Measurements from ENCODE around the gene EBF3. TPM values are rescaled to one million over a fixed set of nuclear protein-coding genes. Genes with fewer than 3 reads are reported as not detected.

The EBF3 gene
- total RNA-seq, 4 donors from 2014 or later, result 0.42 to 2.9 (median 1.3) TPM

DNA sequence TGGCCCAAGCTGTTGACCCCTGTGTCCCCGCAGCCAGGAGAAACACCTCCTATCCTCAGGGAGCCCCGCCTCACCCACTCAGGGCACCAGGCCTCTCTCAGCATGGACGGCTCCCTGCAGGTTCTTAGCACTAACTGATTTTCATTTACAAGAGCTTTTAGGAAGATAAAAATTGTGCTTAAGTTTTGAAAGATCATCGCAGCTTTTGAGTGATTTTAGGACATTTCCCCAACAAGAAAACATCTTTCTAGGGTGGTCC, 22.1 kb downstream of the EBF3 start:
- intact Hi-C loops (cut with DNase I), result no loop called here
- Histone ChIP-seq H3K9me3 (no peaks in the 10 kb centered on the region), H3K4me1 (no peaks in the 10 kb centered on the region), H3K36me3 (no peaks in the 10 kb centered on the region), H3K27ac (no peak overlapping the region), H3K27me3 (peaks cover 0 to 12% (median 0%) of the 10 kb centered on the region in 4 donors), H3K4me3 (no peak overlapping the region)
- WGBS, 2 donors, result 78 to 93% methylated on average over 2 to 4 of the region's 4 CpGs
- no peak for TF ChIP-seq POLR2A (IDR thresholded peaks at IDR 0.05)
- TF ChIP-seq, protein P1, sequence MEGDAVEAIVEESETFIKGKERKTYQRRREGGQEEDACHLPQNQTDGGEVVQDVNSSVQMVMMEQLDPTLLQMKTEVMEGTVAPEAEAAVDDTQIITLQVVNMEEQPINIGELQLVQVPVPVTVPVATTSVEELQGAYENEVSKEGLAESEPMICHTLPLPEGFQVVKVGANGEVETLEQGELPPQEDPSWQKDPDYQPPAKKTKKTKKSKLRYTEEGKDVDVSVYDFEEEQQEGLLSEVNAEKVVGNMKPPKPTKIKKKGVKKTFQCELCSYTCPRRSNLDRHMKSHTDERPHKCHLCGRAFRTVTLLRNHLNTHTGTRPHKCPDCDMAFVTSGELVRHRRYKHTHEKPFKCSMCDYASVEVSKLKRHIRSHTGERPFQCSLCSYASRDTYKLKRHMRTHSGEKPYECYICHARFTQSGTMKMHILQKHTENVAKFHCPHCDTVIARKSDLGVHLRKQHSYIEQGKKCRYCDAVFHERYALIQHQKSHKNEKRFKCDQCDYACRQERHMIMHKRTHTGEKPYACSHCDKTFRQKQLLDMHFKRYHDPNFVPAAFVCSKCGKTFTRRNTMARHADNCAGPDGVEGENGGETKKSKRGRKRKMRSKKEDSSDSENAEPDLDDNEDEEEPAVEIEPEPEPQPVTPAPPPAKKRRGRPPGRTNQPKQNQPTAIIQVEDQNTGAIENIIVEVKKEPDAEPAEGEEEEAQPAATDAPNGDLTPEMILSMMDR (IDR thresholded peaks at IDR 0.05), result no peak
- DNase-seq, result no peak

DNA sequence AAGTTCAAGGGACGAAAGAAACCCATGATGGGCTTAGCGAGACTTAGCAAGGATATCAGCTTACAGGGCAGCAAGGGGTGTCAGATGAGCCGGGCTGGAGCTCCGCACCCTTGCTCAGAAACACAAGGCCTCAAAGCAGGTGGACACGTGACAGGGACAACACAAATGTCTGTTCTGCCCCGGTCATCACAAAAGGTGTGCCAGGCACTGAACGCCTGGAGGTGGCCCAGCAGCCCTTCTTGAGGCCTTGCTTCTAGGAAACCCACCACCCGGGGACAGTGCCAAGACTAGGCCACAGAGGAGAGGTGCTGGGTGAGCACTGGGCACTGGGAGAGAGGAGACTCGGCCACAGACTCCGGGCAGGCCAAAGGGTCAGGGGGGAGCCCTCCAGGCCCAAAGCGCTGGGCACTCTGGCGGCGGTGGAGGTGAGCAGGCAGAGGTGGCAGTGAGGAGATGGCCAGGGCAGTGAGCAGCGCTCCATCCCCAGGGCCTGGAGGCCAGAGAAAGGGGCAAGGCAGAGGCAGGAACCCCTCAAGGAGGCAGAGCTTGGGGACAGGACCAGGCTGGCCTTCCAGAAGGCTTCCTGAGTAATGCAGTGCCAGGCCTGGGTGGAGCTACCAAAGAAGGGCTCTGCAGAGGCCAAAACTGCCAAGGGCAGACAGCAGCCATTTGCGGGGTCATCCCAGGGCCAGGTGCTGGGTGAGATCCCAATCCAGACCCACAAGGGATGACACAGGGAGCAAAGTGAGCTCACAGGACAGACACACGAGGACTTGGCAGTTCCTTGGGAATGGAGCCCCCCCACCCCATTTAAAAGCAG, 22.7 kb downstream of the EBF3 start:
- intact Hi-C loops (cut with DNase I), result no loop called here

DNA sequence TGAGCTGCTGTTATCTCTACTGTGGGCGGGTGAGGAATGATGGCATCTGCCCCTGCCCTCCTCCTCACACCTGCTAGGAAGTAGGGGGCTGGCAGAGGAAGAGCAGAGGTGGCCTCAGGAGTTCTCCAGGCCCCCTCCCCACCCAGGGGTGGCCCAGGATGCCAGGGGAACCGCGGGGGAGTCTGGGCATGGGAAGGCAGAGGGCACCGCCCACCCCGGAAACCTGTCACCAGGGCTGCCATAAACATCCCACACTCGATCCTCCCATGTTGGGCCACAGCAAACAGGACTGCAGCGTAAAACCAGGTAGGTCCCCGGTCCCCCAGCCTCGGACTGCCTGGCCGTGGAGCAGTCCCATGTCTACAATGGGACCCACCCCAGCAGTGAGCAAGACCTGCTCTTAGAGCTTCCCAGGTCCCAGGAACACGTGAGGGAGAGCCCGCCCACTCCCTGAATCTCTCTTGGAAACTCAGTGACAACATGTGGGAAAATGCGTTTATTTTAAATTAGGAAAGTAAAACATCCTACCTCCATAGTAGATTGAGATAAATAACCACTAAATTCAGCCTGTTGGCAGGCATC, 23.4 kb downstream of the EBF3 start:
- no peak for DNase-seq
- intact Hi-C loops (cut with DNase I), result no loop called here
- TF ChIP-seq, protein P1 (IDR thresholded peaks at IDR 0.05), result no peak
- TF ChIP-seq POLR2A (IDR thresholded peaks at IDR 0.05), result no peak
- Histone ChIP-seq H3K27ac (no peak overlapping the region), H3K4me1 (no peaks in the 10 kb centered on the region), H3K9me3 (no peaks in the 10 kb centered on the region), H3K27me3 (peaks cover 0 to 14% (median 0%) of the 10 kb centered on the region in 4 donors), H3K36me3 (no peaks in the 10 kb centered on the region), H3K4me3 (no peak overlapping the region)
- whole genome bisulfite sequencing, 2 donors, result 84 to 87% methylated on average over 7 to 10 of the region's 13 CpGs

More for the DNA sequence above, 22.7 kb downstream of the EBF3 start:
- WGBS, 2 donors, result 88 to 89% methylated on average over 9 to 16 of the region's 16 CpGs
- no peaks in the 10 kb centered on the region for H3K9me3 ChIP-seq
- TF ChIP-seq POLR2A (IDR thresholded peaks at IDR 0.05), result no peak
- TF ChIP-seq, protein P1 (IDR thresholded peaks at IDR 0.05), result no peak
- H3K4me3 ChIP-seq, result no peak overlapping the region
- no peaks in the 10 kb centered on the region for H3K36me3 ChIP-seq
- no peak overlapping the region for H3K27ac ChIP-seq
- no peaks in the 10 kb centered on the region for H3K4me1 ChIP-seq
- DNase-seq, result no peak
- H3K27me3 ChIP-seq, result peaks cover 0 to 12% (median 0%) of the 10 kb centered on the region in 4 donors

DNA sequence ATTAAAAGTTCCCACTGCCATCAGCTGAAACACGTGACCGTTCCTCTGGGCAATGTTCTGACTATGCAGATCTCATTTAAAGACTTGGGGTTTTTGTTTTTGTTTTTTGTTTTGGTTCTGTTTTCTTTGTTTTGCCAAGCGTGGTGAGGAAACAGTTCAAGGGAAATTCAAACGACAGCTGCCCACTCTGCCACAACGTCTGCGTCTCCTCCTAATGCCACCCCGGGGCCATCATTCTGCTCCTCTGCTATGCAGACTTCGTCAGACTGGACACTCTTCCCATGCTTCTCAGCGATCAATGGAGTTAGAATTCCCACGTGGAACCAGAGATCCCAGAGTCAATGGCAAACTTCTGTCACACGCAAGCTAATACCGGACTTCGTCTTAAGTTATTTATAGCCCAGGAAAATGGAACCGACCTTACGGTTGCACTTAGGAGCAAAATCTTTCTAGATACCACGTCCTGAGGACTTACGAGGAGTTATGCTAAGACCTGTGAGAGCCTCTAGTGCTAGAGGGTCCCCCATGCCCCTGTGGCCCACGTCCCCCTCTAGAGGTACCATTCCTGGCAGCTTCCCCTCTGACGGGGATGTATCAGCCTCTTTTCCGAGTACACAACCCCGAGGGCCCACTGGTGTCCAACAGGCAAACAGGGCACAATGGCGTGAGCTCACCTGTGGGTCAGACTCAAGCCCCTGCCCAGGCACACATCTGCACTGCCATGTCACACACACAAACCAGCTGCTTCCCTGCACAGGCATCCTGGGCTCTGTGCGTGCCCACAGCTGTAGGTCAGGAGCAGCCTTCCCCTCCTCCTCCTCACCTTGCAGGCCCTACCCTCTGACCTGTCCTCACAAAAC, 24.4 kb downstream of the EBF3 start:
- H3K9me3 ChIP-seq, result no peaks in the 10 kb centered on the region
- no peaks in the 10 kb centered on the region for H3K36me3 ChIP-seq
- H3K27me3 ChIP-seq, result peaks cover 0 to 8% (median 0%) of the 10 kb centered on the region in 4 donors
- 73 to 76% methylated on average over 15 to 22 of the region's 23 CpGs for WGBS, 2 donors
- no peak overlapping the region for H3K27ac ChIP-seq
- DNase-seq, result no peak
- no peak overlapping the region for H3K4me3 ChIP-seq
- TF ChIP-seq, protein P1 (IDR thresholded peaks at IDR 0.05), result no peak
- no peaks in the 10 kb centered on the region for H3K4me1 ChIP-seq
- intact Hi-C loops (cut with DNase I), result no loop called here

DNA sequence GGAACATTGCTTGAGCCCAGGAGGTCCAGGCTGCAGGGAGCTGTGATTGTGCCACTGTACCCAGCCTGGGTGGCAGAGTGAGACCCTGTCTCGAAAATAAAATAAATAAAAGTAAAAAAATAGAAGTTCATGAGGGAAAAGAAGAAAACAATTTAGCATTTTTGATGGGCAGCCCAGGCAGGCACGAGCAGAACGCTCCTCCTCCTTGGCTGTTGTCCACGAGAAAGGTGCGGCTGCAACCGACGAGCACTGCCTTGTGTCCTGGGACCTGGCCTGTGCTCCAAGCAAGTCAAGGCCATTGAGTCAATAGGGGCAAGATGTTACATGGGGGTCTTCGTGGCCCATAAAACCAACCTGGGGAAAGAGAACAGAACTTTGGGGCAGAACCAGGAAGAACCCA, 25.6 kb downstream of the EBF3 start:
- peaks cover 0 to 8% (median 0%) of the 10 kb centered on the region in 4 donors for H3K27me3 ChIP-seq
- no peak for DNase-seq
- TF ChIP-seq POLR2A (IDR thresholded peaks at IDR 0.05), result no peak
- TF ChIP-seq, protein P1 (IDR thresholded peaks at IDR 0.05), result no peak
- no peak overlapping the region for H3K27ac ChIP-seq
- H3K9me3 ChIP-seq, result no peaks in the 10 kb centered on the region
- H3K4me1 ChIP-seq, result no peaks in the 10 kb centered on the region
- WGBS, 2 donors, result 51 to 57% methylated on average over 8 of the region's 8 CpGs
- intact Hi-C loops (cut with DNase I), result no loop called here
- H3K36me3 ChIP-seq, result no peaks in the 10 kb centered on the region
- H3K4me3 ChIP-seq, result no peak overlapping the region
